HCT116 (cell line): ENCODE measurements around the gene TMEM239. TPM values are rescaled to one million over a fixed set of nuclear protein-coding genes. Genes with fewer than 3 reads are reported as not detected.

Experiments used
- ATAC-seq: fragments of 200-7000 bp; cut with Tn5 transposase; 2 replicates; pipeline ENCODE4 v1.9.1; 2020; ENCODE audit warnings: mild to moderate bottlenecking, moderate library complexity
- BruUV-seq: library from RNA; stranded (reverse); fragments of 400-500 nt; replicated peaks from 2 replicates; lab custom pipeline; 2021; lab: Mats Ljungman, UMichigan
- CTCF ChIA-PET: fragments of 300-600 bp; sonication (Branson Sonifier 250); formaldehyde crosslinking; loops from one replicate; lab custom pipeline; 2021; ENCODE audit warnings: antibody characterized with exemption; lab: Charles Lee
- POLR2A ChIA-PET: fragments of 300-600, 350-600 bp; sonication (Branson Sonifier 250); formaldehyde crosslinking; loops from one replicate; lab custom pipeline; 2021; ENCODE audit warnings: antibody characterized with exemption; lab: Charles Lee
- RAD21 ChIA-PET, 2 experiments: fragments of 300-600 bp; sonication (Branson Sonifier 250); formaldehyde crosslinking; loops; one replicate each; lab custom pipeline; 2023; ENCODE audit warnings: low total read pairs in 2 of 2; ENCODE audit not compliant: uncharacterized antibody in 2 of 2, unreplicated experiment in 2 of 2, low non-redundant PET in 1 of 2; lab: Charles Lee
- DNase-seq: peaks from one replicate; pipeline ENCODE4 v3.0.0-alpha.2; 2010; ENCODE audit warnings: low read depth, low spot score
- H2AFZ ChIP-seq: fragments of 200-600 bp; shearing (Covaris generic), sonication (generic); 2 replicates; pipeline ENCODE4 v1.6.1; 2017; ENCODE audit warnings: low read depth, mixed run types, mixed read lengths, antibody characterized with exemption, low read length; ENCODE audit not compliant: poor library complexity, severe bottlenecking
- H3K27ac ChIP-seq: 2 replicates; pipeline ENCODE4 v1.5.1; 2012; ENCODE audit warnings: low read depth, low read length
- H3K27me3 ChIP-seq: fragments of 200-600 bp; sonication (generic); 2 replicates; pipeline ENCODE4 v1.6.1; 2016; ENCODE audit warnings: mixed run types, low read length, mixed read lengths; ENCODE audit not compliant: insufficient read depth
- H3K36me3 ChIP-seq, 2 experiments: fragments of 200-500 bp in 1 of 2; fragments of 200-600 bp in 1 of 2; sonication (Bioruptor generic) in 1 of 2; sonication (generic) in 1 of 2; 2 replicates each; pipeline versions ENCODE4 v1.5.1 to v1.6.1; 2014 to 2016; ENCODE audit warnings: low read length in 2 of 2, inconsistent platforms in 1 of 2, mixed read lengths in 1 of 2, mixed run types in 1 of 2; ENCODE audit not compliant: insufficient read depth in 2 of 2, control insufficient read depth in 1 of 2
- H3K4me1 ChIP-seq, 2 experiments: fragments of 200-600 bp in 1 of 2; sonication (generic) in 1 of 2; 2 replicates each; pipeline versions ENCODE4 v1.5.1 to v1.6.1; 2012 to 2017; ENCODE audit warnings: low read length in 2 of 2, inconsistent platforms in 1 of 2, mild to moderate bottlenecking in 1 of 2, mixed read lengths in 1 of 2, mixed run types in 1 of 2, moderate library complexity in 1 of 2; ENCODE audit not compliant: insufficient read depth in 2 of 2, control insufficient read depth in 1 of 2
- H3K4me2 ChIP-seq: fragments of 200-600 bp; sonication (generic); 2 replicates; pipeline ENCODE4 v1.6.1; 2017; ENCODE audit warnings: mixed run types, low read length, mixed read lengths
- H3K4me3 ChIP-seq, 2 experiments: fragments of 200-600 bp in 1 of 2; sonication (generic) in 1 of 2; replicated peaks in 1 of 2; 2 replicates each; pipeline ENCODE4 v1.5.1; 2011 to 2016; ENCODE audit warnings: low read length in 2 of 2, control low read depth in 1 of 2, low read depth in 1 of 2, mild to moderate bottlenecking in 1 of 2, mixed read lengths in 1 of 2, mixed run types in 1 of 2
- H3K79me2 ChIP-seq: fragments of 200-600 bp; sonication (generic); 2 replicates; pipeline ENCODE4 v1.6.1; 2017; ENCODE audit warnings: mild to moderate bottlenecking, mixed run types, low read length, moderate library complexity, mixed read lengths; ENCODE audit not compliant: insufficient read depth
- H3K9ac ChIP-seq: fragments of 200-600 bp; sonication (generic); 2 replicates; pipeline ENCODE4 v1.6.1; 2016; ENCODE audit warnings: low read length, mixed read lengths
- H3K9me2 ChIP-seq: fragments of 200-600 bp; sonication (generic), shearing (Covaris generic); 2 replicates; pipeline ENCODE4 v1.6.1; 2017; ENCODE audit warnings: mixed run types, mild to moderate bottlenecking, moderate library complexity; ENCODE audit not compliant: insufficient read depth
- H3K9me3 ChIP-seq, 2 experiments: fragments of 200-500 bp in 1 of 2; fragments of 200-600 bp in 1 of 2; sonication (Bioruptor generic) in 1 of 2; sonication (generic) in 1 of 2; 2 replicates each; pipeline ENCODE4 v1.6.1; 2014 to 2017; ENCODE audit warnings: low read length in 2 of 2, mixed read lengths in 2 of 2, inconsistent platforms in 1 of 2, low read depth in 1 of 2, mild to moderate bottlenecking in 1 of 2, mixed run types in 1 of 2, moderate library complexity in 1 of 2; ENCODE audit not compliant: control insufficient read depth in 1 of 2, insufficient read depth in 1 of 2
- H4K20me1 ChIP-seq: fragments of 200-600 bp; sonication (generic), shearing (Covaris generic); 2 replicates; pipeline ENCODE4 v1.6.1; 2017; ENCODE audit warnings: mixed run types, mild to moderate bottlenecking, moderate library complexity; ENCODE audit not compliant: insufficient read depth
- CBX3 ChIP-seq: IDR thresholded peaks from 2 replicates; pipeline ENCODE4 v1.6.1; 2012; ENCODE audit warnings: low read depth
- CEBPB ChIP-seq: IDR thresholded peaks from 2 replicates; pipeline ENCODE4 v1.6.1; 2012; ENCODE audit warnings: low read depth
- EGR1 ChIP-seq: IDR thresholded peaks from 2 replicates; pipeline ENCODE4 v1.6.1; 2012; ENCODE audit warnings: low read depth
- ELF1 ChIP-seq: IDR thresholded peaks from 2 replicates; pipeline ENCODE4 v1.6.1; 2012; ENCODE audit warnings: low read depth, borderline replicate concordance
- EZH2phosphoT487 ChIP-seq: fragments of 200-600 bp; IDR thresholded peaks from 2 replicates; pipeline ENCODE4 v1.6.1; 2018; ENCODE audit warnings: antibody characterized with exemption, borderline replicate concordance
- FOSL1 ChIP-seq: IDR thresholded peaks from 2 replicates; pipeline ENCODE4 v1.6.1; 2012; ENCODE audit warnings: low read depth
- SIN3A ChIP-seq: IDR thresholded peaks from 2 replicates; pipeline ENCODE4 v1.6.1; 2012; ENCODE audit warnings: low read depth
- YY1 ChIP-seq: IDR thresholded peaks from 2 replicates; pipeline ENCODE4 v1.6.1; 2011; ENCODE audit warnings: low read length, low read depth, moderate library complexity, mild to moderate bottlenecking; ENCODE audit not compliant: insufficient replicate concordance; ENCODE audit errors: extremely low read depth
- ZFX ChIP-seq: fragments of 450-650 bp; IDR thresholded peaks from 2 replicates; pipeline ENCODE4 v1.6.1; 2017
- intact Hi-C: fragments of 100-400 bp; cut with micrococcal nuclease; formaldehyde crosslinking; loops from 2 replicates; pipeline ENCODE4 v1.10.0; 2022
- total RNA-seq: library from RNA; stranded (reverse); gene quantifications from one replicate; pipeline ENCODE4 v1.2.1, GENCODE V29; 2021; ENCODE audit not compliant: unreplicated experiment
- TF ChIP-seq, protein P1 (sequence below): IDR thresholded peaks from 2 replicates; pipeline ENCODE4 v1.6.1; 2012; ENCODE audit warnings: low read depth
- TF ChIP-seq, protein P2 (sequence below): IDR thresholded peaks from 2 replicates; pipeline ENCODE4 v1.6.1; 2012
- TF ChIP-seq, protein P3 (sequence below): IDR thresholded peaks from 2 replicates; pipeline ENCODE4 v1.6.1; 2012

TMEM239 gene
- total RNA-seq, 1 experiment from 2014 or later, result not detected

DNA sequence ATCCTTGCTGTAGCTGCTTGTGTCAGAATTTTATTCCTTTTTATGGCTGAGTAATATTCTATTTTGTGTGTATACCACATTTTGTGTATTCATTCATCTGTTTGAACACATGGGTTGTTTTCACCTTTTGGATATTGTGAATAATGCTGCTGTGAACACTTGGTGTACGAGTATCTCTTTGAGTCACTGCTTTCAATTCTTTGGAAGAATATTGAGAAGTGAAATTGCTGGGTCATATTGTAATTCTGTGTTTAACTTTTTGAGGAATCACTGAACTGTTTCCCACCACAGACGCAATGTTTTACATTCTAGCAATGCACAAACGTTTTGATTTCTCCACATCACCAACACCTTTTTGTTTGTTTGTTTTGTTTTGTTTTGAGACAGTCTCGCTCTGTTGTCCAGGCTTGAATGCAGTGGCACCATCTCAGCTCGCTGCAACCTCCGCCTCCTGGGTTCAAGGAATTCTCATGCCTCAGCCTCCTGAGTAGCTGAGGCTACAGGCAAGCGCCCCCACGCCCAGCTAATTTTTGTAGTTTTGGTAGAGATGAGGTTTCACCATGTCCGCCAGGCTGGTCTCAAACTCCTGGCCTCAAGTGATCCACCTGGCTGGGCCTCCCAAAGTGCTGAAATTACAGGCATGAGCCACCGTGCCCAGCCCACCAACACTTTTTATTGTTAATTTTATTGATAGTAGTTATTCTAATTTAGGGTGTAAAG is 37.4 kb upstream of the TMEM239 start:
- no peaks in the 10 kb centered on the region for H3K9me3 ChIP-seq
- DNase-seq (no peak), ATAC-seq (no peak)
- TF ChIP-seq FOSL1 (no peak), EZH2phosphoT487 (no peak), SIN3A (no peak), ELF1 (no peak), EGR1 (no peak), ZFX (no peak), CBX3 (no peak), YY1 (no peak), CEBPB (no peak)
- TF ChIP-seq, protein P1, sequence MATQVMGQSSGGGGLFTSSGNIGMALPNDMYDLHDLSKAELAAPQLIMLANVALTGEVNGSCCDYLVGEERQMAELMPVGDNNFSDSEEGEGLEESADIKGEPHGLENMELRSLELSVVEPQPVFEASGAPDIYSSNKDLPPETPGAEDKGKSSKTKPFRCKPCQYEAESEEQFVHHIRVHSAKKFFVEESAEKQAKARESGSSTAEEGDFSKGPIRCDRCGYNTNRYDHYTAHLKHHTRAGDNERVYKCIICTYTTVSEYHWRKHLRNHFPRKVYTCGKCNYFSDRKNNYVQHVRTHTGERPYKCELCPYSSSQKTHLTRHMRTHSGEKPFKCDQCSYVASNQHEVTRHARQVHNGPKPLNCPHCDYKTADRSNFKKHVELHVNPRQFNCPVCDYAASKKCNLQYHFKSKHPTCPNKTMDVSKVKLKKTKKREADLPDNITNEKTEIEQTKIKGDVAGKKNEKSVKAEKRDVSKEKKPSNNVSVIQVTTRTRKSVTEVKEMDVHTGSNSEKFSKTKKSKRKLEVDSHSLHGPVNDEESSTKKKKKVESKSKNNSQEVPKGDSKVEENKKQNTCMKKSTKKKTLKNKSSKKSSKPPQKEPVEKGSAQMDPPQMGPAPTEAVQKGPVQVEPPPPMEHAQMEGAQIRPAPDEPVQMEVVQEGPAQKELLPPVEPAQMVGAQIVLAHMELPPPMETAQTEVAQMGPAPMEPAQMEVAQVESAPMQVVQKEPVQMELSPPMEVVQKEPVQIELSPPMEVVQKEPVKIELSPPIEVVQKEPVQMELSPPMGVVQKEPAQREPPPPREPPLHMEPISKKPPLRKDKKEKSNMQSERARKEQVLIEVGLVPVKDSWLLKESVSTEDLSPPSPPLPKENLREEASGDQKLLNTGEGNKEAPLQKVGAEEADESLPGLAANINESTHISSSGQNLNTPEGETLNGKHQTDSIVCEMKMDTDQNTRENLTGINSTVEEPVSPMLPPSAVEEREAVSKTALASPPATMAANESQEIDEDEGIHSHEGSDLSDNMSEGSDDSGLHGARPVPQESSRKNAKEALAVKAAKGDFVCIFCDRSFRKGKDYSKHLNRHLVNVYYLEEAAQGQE, result no peak
- TF ChIP-seq, protein P2, sequence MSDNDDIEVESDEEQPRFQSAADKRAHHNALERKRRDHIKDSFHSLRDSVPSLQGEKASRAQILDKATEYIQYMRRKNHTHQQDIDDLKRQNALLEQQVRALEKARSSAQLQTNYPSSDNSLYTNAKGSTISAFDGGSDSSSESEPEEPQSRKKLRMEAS, result no peak
- TF ChIP-seq, protein P3, sequence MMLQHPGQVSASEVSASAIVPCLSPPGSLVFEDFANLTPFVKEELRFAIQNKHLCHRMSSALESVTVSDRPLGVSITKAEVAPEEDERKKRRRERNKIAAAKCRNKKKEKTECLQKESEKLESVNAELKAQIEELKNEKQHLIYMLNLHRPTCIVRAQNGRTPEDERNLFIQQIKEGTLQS, result no peak
- CTCF ChIA-PET, result no interaction called here
- POLR2A ChIA-PET, result no interaction called here
- peaks cover 6% of the 10 kb centered on the region; the same call in 1 of the 2 replicates for H3K27me3 ChIP-seq
- intact Hi-C loops, result no loop called here
- H4K20me1 ChIP-seq, result no peaks in the 10 kb centered on the region
- no peak overlapping the region for H3K9ac ChIP-seq
- H3K4me2 ChIP-seq, result no peak overlapping the region
- H2AFZ ChIP-seq, result no peak overlapping the region
- RAD21 ChIA-PET, result no interaction called here
- no peak overlapping the region for H3K4me3 ChIP-seq
- H3K27ac ChIP-seq, result no peak overlapping the region
- no peaks in the 10 kb centered on the region for H3K79me2 ChIP-seq
- no peaks in the 10 kb centered on the region for H3K36me3 ChIP-seq
- BruUV-seq, result no TSS peak
- no peaks in the 10 kb centered on the region for H3K4me1 ChIP-seq
- H3K9me2 ChIP-seq, result no peaks in the 10 kb centered on the region
